Measurements from ENCODE around the gene RGS9BP. TPM values are rescaled to one million over a fixed set of nuclear protein-coding genes. Genes with fewer than 3 reads are reported as not detected.

The RGS9BP gene
- total RNA-seq, 1 experiment from 2014 or later: 0.13 TPM

- no peak overlapping the region for H2BK20ac ChIP-seq (ENCODE audit: low read depth, low read length, poor library complexity, severe bottlenecking)
- H2BK12ac ChIP-seq (ENCODE audit: insufficient read length, low read depth, low read length): no peak overlapping the region
- H3K14ac ChIP-seq (ENCODE audit: insufficient read depth, low read length): no peak overlapping the region
- Mint-ChIP-seq H3K9me3 (no peaks in the 10 kb centered on the region), H3K36me3 (ENCODE audit: insufficient read depth in 1 of 3, low read depth in 3 of 3) (peaks cover 55 to 77% (median 72%) of the 10 kb centered on the region in 3 experiments; a peak in 6 of 7 replicates), H3K27me3 (ENCODE audit: low read depth) (no peaks in the 10 kb centered on the region), H3K4me1 (no peaks in the 10 kb centered on the region), H3K27ac (no peak overlapping the region), H3K4me3 (no peak overlapping the region)
- no peak overlapping the region for H2AK5ac ChIP-seq (ENCODE audit: insufficient read length, low read length)
- no peaks in the 10 kb centered on the region for H3K9me3 ChIP-seq (ENCODE audit: control insufficient read depth, low read depth, low read length)
- H3K23me2 ChIP-seq (ENCODE audit: insufficient read length, low read depth, low read length, poor library complexity, severe bottlenecking): no peaks in the 10 kb centered on the region
- H4K20me1 ChIP-seq (ENCODE audit: control insufficient read depth, insufficient read depth, insufficient read length): no peaks in the 10 kb centered on the region
- no peak overlapping the region for H3K4ac ChIP-seq (ENCODE audit: low read depth, low read length)
- H3K4me1 ChIP-seq (ENCODE audit: insufficient read depth, low read length): no peaks in the 10 kb centered on the region
- no peak overlapping the region for H2BK15ac ChIP-seq (ENCODE audit: low read depth, low read length)
- no peaks in the 10 kb centered on the region for H3K79me1 ChIP-seq (ENCODE audit: insufficient read depth, low read depth, low read length, poor library complexity, severe bottlenecking)
- no peak overlapping the region for H3K4me2 ChIP-seq (ENCODE audit: insufficient read depth, insufficient read length, low read length)
- no CpG with 5 or more reads among the region's 12 CpGs for WGBS (ENCODE audit: extremely low coverage, insufficient read length, low lambda C conversion rate)
- no peak overlapping the region for H3K18ac ChIP-seq (ENCODE audit: insufficient read length, low read depth, low read length)
- no peak overlapping the region for H4K91ac ChIP-seq (ENCODE audit: insufficient read length, low read depth, low read length)
- H3K23ac ChIP-seq (ENCODE audit: insufficient read length, low read depth, low read length): no peak overlapping the region
- DNase-seq: no peak
- no peak overlapping the region for H3K9ac ChIP-seq (ENCODE audit: extremely low read depth, insufficient read length, low read length)
- H4K5ac ChIP-seq (ENCODE audit: insufficient read length, low read depth, low read length): no peak overlapping the region
- H2AFZ ChIP-seq (ENCODE audit: low read length): no peak overlapping the region
- no peak overlapping the region for H4K8ac ChIP-seq (replicated peaks; ENCODE audit: insufficient read length, low read depth, low read length)
- H2BK5ac ChIP-seq (ENCODE audit: insufficient read length, low read length): no peak overlapping the region
- no peak for TF ChIP-seq CTCF (conservative IDR thresholded peaks at IDR 0.05)
- H2BK120ac ChIP-seq (ENCODE audit: low read depth, low read length, poor library complexity, severe bottlenecking): no peak overlapping the region
- no peaks in the 10 kb centered on the region for H3K79me2 ChIP-seq (ENCODE audit: insufficient read depth, low read length)
- H3K56ac ChIP-seq (ENCODE audit: insufficient read length, low read depth, low read length): no peak overlapping the region
- H3T11ph ChIP-seq (ENCODE audit: low read length): no peak overlapping the region
- no peak overlapping the region for H3K27ac ChIP-seq (ENCODE audit: insufficient read length, low read depth, low read length)
- no peaks in the 10 kb centered on the region for H3K27me3 ChIP-seq (ENCODE audit: insufficient read depth, low read length)
Measured at GRCh38 chr19:32642771-32643170, 32.9 kb upstream of the RGS9BP start.

Measured in H9 (cell line).